SW480 (cell line): ENCODE data around the gene LAMA5.

Experiments used
- DNase-seq: peaks from one replicate; pipeline ENCODE4 v3.0.0-alpha.2; 2016; ENCODE audit warnings: low spot score

The LAMA5 gene

DNA sequence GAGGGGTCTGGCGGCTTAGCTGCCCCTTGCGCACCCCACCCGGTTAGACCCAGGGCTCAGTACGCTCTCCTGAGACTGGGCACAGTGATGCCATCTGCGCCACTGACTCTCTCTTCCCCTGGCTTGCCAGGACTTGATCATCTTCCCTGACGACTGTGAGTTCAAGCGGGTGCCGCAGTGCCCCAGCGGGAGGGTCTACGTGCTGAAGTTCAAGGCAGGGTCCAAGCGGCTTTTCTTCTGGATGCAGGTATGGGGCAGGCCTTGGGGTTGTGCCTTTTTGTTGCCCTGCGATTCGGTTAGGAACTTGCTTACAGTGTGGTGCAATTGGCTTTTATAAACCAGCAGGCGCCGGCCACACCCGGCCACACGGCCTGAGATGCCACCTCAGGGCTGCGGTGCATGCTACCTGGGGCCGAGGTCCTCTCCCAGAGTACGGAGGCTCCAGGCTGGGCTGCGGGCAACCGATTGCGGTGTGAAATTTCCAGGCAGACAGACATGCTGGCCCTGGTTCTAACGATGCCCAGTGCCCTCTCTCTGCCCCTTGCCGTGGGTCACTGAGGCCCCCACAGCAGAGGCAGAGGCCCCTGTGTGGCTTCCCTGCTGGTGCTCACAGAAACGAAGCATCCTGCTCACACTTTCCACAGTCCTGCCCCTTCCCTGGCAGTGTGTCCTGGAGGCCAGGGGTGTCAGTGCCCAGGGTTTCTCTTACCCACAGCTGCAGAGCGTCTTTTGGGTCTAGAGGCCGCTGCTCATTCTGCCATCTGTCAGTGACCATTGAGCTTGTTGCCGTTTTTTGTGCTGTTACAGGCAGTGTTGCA is 62.6 kb downstream of the LAMA5 start:
- no peak for DNase-seq

DNA sequence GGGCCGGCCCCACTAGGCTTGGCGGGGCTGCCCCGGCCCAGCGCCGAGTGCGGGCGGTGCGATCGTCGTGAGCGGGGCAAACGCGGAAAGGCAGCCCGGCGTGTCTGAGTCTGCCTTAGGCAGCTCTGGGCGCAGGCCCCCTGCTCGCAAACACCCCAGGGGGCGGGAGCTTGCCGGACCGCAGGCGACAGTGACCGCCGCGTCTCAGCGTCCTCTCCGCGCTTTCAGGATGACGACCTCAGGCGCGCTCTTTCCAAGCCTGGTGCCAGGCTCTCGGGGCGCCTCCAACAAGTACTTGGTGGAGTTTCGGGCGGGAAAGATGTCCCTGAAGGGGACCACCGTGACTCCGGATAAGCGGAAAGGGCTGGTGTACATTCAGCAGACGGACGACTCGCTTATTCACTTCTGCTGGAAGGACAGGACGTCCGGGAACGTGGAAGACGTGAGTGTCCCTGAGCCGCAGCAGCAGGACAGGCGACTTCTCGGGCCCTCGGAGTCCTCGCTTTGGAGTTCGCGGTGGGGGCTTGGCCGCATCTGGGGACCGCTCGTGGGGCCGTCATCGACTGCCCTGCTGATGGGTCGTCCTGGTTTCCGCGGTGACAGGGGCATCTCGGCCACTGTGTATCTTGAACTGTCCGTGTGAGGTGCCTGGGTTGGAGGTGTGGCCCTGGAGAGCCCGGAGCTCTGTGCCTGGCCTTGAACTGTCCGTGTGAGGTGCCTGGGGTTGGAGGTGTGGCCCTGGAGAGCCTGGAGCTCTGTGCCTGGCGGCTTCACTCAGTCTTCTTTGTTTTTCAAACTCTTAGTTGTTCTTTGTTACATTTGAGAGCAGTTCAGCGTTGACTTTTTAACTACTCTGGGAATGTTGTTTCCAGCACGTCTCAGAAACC is 63.5 kb downstream of the LAMA5 start:
- DNase-seq, result peak; percentile 61

DNA sequence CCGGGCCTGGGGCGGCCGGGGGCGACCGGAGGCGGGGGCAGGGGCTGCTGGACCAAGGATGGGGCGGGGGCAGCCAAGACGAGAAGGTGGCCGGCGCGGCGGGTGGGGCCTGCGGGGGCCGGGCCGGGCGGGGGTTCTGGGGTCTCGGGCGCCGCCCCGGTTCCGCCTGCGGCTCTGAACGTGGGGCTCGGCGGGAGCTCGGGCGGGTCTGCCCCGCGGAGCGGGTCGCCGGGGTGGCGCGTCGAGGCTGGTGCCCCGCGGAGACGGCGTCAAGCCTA is 64.1 kb downstream of the LAMA5 start:
- no peak for DNase-seq

DNA sequence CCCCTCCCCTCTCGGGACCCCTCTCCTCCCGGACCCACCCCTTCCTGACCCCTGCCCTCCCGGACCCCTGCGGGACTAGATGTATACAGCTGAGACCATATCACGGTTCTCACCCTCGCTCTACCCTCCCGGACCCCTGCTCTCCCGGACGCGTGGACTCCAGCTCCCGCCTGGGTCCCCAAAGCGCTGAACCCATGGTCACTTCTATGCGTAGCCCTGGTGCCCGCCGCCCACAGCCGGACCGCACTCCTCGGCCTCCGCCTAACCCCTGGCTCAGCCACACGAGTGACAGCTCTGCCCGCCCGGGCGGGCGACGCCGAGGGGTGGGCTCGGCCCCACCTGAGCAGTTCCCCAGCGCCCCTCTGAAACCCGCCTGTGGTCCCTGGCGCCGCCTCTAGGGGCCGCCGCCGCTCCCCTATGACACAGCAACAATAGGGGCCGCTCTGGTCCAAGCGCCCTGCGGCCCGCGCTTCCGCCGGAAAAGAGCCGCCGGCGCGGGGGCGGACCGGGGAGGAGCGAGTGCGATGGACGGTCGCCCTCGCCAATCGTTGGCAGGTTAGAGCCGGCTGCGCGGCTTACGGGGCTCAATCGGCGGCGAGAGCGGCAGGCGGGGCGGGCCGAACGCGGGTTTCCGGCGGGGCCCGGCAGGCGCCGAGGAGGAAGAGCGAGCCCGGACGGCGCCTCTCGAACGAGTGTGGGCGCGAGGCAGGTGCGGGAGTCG is 64.6 kb downstream of the LAMA5 start, which contains the start of gene ADRM1:
ADRM1 (plus strand) TSS at position 657 of the 721 bp plus-strand sequence. CDS start 572 bp downstream, outside the sequence.
- peak; percentile 99 for DNase-seq

DNA sequence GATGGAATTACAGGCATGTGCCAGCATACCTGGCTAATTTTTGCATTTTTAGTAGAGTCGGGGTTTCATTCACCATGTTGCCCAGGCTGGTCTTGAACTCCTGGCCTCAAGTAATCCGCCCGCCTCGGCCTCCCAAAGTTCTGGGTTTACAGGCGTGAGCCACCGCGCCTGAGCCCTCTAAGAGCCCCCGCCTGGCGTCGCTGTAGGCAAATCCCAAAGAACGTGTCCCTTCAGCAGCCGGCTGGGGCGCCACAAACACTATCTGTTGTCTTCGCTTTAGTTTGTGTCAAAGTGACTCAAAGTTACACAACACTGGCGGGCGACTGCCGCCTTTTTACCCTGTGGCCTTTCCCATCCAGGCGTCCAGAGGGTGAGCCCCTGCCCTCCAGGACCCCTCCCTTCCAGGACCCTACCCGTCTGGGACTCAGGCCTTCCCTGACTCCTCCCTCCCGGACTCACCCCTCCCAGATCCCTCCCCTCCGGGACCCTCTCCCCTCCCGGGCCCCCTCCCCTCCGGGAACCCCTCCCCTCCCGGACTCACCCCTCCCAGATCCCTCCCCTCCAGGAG is 65.3 kb downstream of the LAMA5 start:
- peak; percentile 99 for DNase-seq

DNA sequence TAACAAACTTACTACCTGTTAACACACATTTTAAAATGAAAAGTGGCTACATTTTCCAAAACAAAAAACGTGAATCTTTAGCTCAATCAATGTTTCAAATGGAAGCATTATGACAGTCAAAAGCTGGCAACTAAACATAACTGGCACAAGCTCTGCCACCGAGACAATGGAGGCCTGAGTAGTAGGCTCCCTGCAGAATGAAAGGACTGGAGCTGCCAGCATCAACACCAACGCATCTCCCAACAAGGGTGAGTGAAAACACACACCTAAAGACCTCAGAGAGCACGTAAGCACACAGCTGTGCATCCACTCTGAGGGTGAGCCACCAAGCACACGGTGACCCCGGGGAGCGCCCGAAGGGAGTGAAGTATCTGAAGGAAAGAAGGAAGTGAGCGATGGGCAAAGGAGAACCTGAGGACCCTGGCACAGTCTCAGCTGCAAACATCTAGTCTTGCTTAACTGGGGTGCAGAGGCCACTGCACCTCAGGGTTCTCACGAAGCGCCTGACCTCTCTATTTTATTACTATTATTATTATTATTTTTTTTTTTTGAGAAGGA is 65.9 kb downstream of the LAMA5 start:
- no peak for DNase-seq

DNA sequence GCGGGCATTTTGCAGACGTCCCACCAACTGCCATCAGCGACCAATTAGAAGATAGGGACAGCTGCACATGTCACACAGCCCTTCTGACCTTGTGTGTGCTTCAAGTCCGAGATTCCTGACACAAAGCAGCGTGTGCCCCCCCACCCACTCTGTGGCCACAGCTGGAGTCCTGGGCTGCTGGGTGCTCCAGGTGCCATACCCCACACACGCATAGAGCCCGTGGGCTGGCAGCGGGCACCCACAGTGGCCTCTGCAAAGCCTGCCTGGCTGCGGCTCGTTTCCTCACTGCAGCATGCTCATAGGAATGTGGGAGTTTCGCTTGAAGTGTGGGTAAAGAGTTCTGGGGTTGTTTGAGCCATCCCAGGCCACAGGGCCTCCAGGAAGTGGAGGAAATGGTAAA is 66.8 kb downstream of the LAMA5 start:
- DNase-seq, result no peak

DNA sequence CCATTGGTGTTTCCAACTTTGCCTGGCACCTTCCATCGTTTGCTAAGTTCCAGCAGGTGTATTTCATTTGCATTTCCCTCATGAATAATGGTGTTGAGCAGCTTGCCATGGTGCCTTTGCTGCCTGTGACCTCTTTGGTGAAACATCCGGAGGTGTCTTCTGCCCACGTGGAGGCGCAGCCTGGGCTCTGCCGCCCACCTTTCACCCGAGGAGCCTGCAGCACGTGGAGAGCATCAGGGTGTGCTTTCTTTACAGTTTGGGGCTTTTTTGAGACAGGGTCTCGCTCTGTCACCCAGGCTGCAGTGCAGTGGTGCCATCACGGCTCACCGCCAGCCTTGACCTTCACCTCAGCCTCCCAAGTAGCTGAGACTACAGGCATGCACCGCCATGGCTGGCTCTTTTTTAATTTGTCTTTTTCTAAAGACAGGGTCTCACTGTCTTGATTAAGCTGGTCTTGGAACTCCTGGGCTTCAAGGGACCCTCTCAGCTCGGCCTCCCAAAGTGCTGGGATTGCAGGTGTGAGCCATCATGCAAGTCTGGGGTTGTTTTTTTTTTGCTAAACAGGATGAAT is 67.4 kb downstream of the LAMA5 start:
- DNase-seq, result no peak

DNA sequence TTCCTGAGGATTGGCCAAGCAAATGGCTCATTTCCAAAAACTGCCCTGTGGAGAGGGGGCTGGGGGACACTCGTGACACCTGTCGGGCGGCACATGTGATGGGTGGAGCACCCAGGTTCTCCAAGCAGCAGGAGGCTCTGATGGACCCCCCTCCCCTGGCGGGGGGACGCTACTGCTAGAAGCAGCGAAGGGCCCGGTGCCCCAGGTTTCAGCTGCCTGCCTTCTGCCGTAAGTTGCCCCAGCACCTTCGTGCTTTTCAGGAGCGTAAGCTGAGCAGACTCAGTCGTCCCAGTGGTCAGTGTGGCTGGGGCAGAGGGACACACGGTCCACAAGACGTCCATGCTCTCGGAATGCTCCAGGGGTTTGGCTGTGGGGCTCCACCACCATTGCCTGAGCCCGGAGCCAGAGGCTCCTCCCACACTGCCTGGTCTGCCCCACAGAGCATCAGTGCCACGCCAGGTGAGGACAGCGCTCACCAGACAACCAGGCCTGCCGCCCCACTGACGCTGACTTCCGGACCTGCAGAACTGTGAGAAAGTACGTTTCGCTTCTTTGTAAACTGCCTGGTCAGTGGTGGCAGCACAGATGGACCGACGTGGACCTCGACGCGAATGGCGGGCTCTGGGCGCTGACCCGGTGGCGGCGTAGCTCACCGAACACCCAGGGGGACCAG is 68.4 kb downstream of the LAMA5 start:
- no peak for DNase-seq

DNA sequence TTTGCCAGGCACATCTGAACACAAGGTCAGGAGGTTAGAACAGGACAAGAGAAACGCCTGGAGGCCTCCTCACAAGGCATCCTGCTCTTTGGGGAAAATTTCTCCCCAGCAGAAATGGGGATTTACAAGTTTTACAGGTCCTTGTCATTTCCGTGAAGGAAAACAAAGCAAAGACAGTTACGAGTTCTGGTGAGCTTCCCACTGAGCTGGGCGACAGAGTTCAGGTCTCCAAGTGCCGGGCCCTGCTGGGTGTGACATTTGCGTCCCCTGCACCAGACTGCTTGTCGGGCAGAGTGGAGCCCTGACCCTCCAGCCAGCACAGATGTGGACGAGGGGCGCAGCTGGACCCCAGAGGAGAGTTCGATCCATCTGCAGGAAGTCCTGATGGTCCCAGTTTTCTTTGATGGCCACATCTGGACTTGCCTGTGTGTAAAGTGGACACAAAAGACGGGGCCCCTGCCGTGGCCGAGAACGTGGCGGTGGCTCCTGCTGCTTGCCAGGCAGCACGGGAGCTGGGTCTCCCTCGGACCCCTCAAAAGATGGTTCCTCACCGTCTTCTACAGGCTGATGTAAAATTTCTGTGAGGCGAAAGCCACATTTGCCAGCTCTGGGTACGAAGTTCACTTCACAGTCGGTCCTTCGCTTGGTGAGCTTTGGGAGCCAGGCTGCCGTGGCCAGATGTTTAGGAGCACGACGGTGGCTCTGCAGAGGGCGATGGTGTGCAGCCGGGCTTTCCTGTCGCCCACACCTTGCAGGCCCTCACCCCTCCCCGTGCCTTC is 69.5 kb downstream of the LAMA5 start:
- DNase-seq, result no peak

DNA sequence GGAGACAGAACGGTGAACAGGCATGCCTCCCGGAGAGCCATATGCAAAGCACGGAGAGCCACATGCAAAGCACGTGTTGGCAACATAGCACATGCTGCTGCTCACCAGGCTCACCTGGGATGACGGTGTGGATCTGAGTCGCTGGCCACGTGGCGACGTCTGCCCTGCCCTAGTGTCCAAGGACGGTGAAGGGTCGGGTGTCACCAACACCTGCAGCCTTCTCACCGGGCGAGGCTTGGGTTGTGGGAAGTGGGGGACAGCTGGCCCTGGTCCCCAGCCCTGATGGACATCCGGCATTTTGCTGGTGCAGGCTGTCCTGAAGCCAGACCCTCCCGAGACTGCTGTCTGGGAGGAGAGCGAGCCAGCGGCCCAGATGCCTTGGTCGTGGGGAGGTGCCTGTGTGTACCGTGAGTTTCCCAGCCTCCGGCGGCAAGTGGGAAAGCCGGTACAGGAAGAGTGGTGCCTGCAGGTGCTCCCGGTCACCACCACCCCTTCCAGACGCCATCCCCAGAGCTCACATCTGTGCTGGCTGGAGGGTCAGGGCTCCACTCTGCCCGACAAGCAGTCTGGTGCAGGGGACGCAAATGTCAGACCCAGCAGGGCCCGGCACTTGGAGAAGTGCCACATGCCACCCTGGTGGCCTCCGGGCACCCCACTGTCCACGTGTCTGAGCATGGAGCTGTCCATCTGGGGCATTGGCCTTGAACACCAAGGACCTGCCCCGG is 70.2 kb downstream of the LAMA5 start:
- no peak for DNase-seq

DNA sequence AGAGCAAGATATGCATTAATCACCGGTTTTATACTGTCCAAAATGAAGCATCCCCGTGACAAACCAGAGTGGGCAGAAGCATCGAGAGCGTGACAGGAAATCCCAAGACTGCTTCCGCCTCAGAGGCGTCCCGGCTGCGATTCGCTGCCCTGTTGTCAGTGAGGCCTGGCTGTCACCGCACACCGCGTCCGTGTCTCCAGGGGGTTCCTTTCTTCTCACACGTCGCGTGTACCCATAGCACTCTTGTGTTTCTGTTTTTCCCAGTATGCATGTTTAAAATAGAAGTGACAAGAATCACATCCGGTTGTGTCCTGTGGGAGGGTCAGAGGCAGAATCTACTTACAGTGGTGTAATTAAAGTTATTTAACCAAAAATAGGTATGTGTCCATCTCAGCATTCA is 72.6 kb downstream of the LAMA5 start:
- no peak for DNase-seq

DNA sequence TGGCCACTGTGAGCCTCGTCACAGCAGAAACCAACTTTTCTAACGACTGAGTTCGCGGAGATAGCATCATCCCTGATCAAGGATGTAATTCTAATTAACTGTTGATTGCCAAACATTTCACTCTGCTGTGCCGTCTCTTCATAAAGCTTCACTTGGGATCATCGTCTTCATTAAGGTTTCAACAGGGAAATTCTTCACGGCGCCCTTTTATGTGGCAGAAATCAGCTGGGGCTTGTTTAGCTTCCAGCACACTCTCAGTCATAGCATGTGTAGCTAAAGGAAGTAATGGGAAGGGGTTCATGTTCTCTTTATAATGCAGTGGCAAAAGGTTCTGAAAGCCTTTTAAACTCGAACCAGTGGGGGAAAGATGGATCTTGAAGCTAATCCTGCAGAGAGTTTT is 73.2 kb downstream of the LAMA5 start:
- no peak for DNase-seq

DNA sequence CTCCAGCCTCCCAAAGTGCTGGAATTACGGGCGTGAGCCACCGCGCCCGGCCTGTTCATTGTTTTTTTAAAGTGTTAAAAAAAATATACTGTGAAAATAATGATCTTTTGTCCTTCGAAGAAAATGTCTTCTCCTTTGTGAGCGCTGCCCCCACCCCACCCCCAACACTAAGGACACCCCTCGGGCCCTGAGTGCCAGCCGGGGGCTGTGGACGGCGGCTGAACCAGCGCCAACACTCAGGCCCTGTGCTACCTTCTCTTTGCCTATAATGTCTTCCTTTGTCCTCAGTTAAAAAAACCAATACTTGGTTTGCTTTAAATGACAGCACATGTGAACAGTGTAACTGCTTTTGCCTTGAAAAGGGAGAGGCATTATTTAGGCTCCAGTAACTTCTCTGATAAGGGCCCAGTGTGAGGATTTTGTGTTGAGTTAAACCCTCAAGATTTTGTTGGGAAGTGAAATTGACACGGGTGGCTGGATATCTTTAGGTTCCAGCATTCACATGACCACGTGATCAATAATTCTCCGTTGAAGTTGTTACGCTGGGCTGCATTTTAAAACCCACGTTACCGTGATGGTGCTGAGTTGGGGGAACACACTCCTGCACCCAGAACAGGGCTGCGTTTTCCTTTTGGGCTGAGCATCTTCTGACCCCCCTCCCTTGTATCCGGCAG is 73.9 kb downstream of the LAMA5 start:
- no peak for DNase-seq

DNA sequence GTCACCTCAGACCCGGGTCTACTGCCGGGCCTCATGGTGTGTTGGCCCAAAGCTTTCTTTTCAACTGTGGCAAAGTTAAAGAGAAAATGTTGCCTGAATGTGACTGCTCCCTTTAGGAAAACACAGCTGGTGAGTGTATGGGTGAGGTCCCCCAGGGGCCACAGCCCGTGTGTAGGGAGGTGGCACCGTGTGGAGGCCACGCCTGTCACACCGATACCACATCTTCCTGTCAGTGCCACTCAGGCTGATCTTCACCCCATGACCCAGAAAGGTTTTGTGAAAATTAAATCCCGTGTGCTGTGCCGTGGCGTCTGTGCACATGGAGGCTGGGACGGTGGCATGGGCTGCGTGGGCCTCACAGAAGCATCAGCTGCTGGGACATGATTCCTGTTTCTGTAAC is 75.0 kb downstream of the LAMA5 start:
- DNase-seq, result no peak

DNA sequence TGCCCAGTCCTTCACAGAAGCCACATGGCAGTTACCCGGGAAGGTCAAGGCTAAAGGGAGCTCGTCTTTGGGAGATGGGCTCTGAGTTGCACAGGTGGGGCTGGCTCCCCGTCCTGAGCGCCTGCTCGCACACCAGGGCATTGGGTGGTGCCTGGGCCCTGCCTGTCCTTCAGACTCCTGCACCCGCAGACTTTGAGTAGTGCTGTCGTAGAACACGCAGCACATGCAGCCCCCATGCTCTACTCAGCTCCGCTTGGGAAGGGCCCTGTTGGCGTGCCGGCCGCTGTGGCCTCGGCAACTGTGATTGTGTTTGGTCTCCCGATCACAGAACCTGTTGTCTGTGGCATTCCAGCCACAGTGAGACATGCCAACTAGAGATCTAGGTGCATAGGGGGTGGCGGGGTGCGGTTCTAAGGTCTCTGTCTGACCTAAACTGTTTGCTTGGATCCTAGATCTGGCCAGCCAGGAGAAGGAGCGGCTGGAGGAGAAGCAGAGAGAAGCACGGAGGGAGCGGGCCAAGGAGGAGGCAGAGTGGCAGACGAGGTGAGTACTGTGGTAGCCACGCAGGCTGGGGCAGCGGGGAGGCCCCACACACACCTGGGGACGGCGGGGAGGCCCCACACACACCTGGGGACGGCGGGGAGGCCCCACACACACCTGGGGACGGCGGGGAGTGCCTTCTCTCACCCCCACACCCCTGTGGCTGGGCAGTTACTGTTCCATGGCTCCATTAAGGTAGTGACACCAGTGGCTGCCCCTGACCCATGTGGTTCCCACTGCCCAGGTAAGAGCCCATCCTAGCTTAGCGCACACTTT is 75.7 kb downstream of the LAMA5 start:
- no peak for DNase-seq

DNA sequence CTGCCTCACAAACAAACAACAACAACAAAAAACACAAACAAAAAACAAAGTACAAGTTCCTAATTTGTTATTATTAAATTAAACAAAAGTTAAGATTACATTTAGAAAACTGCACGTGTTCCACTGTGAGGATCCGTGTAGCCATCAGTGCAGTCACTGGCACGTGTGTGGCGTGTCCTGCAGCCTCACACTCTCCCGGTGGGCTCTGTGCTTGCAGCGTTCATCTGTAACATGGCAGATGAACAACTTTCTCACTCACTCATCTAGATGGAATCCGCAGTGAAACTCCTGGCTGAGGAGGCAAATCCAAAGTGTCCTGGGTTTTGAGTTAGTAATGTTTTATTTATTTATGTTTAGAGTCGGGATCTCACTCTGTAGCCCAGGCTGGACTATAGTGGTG is 77.2 kb downstream of the LAMA5 start:
- no peak for DNase-seq

DNA sequence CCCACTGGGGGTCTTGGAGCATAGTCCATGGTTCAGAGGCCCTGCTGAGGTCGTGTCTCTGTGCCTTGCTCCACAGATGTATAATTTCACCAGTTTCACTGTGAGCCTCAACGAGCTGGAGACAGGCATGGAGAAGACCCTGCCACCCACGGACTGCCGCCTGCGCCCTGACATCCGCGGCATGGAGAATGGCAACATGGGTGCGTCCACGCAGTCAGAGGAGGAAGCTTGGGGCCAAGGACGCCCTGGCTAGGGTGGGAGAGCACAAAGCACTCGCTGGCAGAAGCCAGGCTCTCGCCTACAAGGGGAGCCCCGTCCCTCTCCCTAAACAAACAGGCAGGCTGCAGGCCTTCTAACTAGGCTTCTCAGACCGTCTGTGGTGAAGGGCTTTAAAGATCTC is 78.0 kb downstream of the LAMA5 start:
- DNase-seq, result no peak
